ENCODE results near the gene BRSK2. TPM values are rescaled to one million over a fixed set of nuclear protein-coding genes. Genes with fewer than 3 reads are reported as not detected.

Gene BRSK2
- total RNA-seq, 4 donors from 2014 or later = 0.35 to 6.4 (median 0.40) TPM; not detected in 1

GRCh38 chr11:1502168-1502953 lies 112.6 kb downstream of the BRSK2 start:
- H3K36me3 ChIP-seq = peaks cover 0 to 6% (median 0%) of the 10 kb centered on the region in 3 donors
- H3K9me3 ChIP-seq = no peaks in the 10 kb centered on the region
- H3K27ac ChIP-seq = no peak overlapping the region
- H3K27me3 ChIP-seq = no peaks in the 10 kb centered on the region
- TF ChIP-seq POLR2A (IDR thresholded peaks at IDR 0.05) (no peak), CTCF (IDR thresholded peaks at IDR 0.05) (no peak)
- no peak overlapping the region for H3K4me3 ChIP-seq
- no peak for DNase-seq
- peaks cover 0 to 35% (median 0%) of the 10 kb centered on the region in 4 donors for H3K4me1 ChIP-seq

GRCh38 chr11:1502954-1503707 lies 113.4 kb downstream of the BRSK2 start:
- Histone ChIP-seq H3K9me3 (no peaks in the 10 kb centered on the region), H3K4me3 (no peak overlapping the region), H3K4me1 (peaks cover 0 to 35% (median 0%) of the 10 kb centered on the region in 4 donors), H3K27me3 (no peaks in the 10 kb centered on the region), H3K27ac (no peak overlapping the region), H3K36me3 (peaks cover 0 to 6% (median 0%) of the 10 kb centered on the region in 3 donors)
- DNase-seq = no peak
- no peak for TF ChIP-seq CTCF (IDR thresholded peaks at IDR 0.05)

GRCh38 chr11:1503708-1504104 lies 114.0 kb downstream of the BRSK2 start:
- Histone ChIP-seq H3K36me3 (peaks cover 0 to 6% (median 0%) of the 10 kb centered on the region in 3 donors), H3K27me3 (no peaks in the 10 kb centered on the region), H3K4me3 (no peak overlapping the region), H3K9me3 (no peaks in the 10 kb centered on the region), H3K27ac (no peak overlapping the region), H3K4me1 (peaks cover 0 to 35% (median 0%) of the 10 kb centered on the region in 4 donors)
- no peak for TF ChIP-seq POLR2A (IDR thresholded peaks at IDR 0.05)
- no peak for TF ChIP-seq CTCF (IDR thresholded peaks at IDR 0.05)
- no peak for DNase-seq

GRCh38 chr11:1504138-1504537 lies 114.4 kb downstream of the BRSK2 start:
- H3K4me3 ChIP-seq = no peak overlapping the region
- peaks cover 0 to 35% (median 0%) of the 10 kb centered on the region in 4 donors for H3K4me1 ChIP-seq
- DNase-seq = no peak
- no peak for TF ChIP-seq POLR2A (IDR thresholded peaks at IDR 0.05)
- TF ChIP-seq CTCF (IDR thresholded peaks at IDR 0.05) = no peak
- no peaks in the 10 kb centered on the region for H3K9me3 ChIP-seq
- H3K36me3 ChIP-seq = peaks cover 0 to 6% (median 0%) of the 10 kb centered on the region in 3 donors
- H3K27ac ChIP-seq = no peak overlapping the region
- H3K27me3 ChIP-seq = no peaks in the 10 kb centered on the region

GRCh38 chr11:1504581-1505290 lies 115.0 kb downstream of the BRSK2 start:
- Histone ChIP-seq H3K36me3 (peaks cover 0 to 6% (median 0%) of the 10 kb centered on the region in 3 donors), H3K4me3 (no peak overlapping the region), H3K27me3 (no peaks in the 10 kb centered on the region), H3K4me1 (peaks cover 0 to 35% (median 0%) of the 10 kb centered on the region in 4 donors), H3K27ac (no peak overlapping the region), H3K9me3 (no peaks in the 10 kb centered on the region)
- TF ChIP-seq POLR2A (IDR thresholded peaks at IDR 0.05) (no peak), CTCF (IDR thresholded peaks at IDR 0.05) (no peak)
- DNase-seq = no peak

All from Peyer's patch (tissue), 4 donors.